Activated effector memory CD4-positive, alpha-beta T cell treated with anti-CD3 and anti-CD28 coated beads, Interleukin-2, amount 50 U/mL, for 16 hours (primary cell): ENCODE data around the gene LRRK1.

Source experiments
- DNase-seq: peaks from one replicate; pipeline ENCODE4 v3.0.0-alpha.2; 2020

The LRRK1 gene

DNA sequence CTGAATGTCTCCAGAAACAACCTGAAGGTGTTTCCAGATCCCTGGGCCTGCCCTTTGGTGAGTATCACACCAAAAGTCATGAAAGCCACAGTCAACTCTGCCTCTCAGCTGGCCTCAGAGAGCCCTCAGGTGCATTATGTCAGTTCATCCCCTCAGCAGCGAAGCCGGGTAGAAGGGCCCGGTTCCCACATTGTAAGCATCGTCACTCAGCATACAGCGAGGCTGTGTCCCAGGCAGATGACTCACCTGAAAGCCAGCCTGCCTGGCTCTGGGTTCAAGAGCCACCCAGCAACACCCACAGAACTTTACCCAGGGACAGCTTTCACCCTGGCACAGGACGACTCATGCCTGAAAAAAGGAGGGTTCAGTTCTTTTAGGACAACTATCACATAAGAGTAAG lies 91.6 kb downstream of the LRRK1 start:
- DNase-seq: no peak

DNA sequence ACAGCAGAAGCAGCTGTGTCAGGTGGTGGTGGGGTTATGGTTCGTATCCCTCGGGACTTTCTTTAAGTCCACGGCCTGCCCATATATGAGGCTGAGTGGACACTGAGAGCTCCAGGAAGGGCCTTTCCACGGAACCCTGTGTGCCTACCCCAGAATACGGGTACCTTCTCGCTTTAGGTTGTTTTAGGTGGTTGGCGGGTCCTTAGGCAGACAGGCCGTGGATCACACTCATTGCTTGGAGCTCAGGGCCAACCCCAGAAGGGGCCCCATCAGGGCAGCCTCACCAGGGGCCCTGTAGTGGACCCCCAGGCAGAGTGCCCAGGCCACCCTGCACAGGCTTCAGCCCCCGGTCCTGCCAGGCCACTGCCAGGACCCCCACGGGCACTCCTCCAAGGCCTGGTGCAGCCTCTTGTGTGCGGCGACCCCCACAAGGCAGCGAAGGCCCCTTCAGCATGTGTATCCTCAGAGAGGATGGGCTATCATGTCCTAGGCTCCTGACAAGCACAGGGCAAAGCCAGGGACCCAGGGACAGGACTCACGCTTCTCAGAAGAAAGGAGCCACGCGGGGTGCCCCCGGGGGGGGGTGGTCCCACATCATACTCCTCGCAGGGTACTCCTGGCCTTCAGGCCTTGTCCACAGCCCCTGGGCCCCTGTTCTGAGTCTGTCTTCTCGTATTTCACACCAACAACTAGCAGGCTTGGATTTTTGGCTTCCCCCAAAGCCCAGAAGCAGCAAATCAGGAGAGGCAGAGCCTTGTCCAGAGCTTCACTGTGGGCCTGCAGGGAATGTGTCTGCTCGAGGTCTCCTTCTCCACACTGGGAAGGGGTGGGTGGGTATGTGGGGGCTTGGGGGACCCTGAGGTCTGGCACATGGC lies 93.4 kb downstream of the LRRK1 start:
- DNase-seq: no peak

DNA sequence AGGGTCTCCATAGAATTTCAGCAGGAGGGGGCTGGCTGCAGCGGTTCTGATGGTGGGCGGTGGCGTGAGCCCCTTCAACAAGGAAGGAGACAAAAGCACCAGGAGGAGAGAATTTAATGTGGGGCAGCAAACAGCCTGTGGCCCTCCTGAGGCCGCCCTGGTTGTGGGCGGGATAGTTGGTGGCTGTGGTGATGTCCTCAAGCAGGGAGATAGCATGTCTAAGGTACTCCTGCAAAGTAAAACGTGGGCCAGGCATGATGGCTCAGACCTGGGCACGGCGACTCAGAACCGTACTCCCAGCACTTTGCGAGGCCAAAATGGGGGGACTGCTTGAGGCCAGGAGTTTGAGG lies 94.0 kb downstream of the LRRK1 start:
- no peak for DNase-seq

DNA sequence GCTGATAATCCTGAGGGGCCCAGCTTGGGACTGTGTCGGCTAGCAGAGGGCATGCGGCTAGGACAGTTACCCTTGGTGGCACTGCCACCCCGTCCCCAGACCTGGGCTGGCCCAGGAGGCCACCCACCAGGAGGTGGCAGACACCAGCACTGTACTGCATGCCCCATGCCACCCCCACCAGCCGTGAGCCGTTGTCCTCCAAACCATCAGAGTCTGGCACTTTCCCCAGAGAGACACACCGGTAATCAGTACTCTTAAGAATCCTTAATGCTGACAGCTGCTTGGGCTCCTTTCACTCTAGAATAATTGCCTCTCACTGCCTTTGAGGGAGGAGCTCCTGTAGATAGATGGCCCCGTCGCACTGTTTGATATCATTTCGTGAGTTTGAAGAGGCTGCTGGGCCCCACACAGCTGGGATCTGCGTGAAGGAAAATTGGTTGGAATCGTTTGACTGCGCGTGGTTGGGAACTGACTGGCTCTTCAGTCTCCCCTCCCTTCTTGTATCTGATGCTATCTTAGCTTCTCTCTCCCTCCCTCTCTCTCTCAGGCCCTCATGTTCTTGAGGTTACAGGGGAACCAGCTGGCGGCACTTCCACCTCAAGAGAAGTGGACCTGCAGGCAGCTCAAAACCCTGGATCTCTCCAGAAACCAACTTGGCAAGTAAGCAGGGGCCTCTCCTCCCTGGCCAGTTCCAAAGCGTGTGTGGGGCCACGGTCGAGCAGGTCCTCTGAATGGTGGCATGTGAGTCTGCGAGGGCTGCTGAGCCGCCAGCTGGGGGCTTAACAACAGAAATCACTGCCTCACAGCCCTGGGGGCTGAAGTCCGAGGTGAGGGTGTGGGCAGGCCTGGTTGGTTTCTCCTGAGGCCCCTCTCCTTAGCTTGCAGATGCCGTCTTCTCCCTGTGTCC lies 94.9 kb downstream of the LRRK1 start:
- DNase-seq: no peak

DNA sequence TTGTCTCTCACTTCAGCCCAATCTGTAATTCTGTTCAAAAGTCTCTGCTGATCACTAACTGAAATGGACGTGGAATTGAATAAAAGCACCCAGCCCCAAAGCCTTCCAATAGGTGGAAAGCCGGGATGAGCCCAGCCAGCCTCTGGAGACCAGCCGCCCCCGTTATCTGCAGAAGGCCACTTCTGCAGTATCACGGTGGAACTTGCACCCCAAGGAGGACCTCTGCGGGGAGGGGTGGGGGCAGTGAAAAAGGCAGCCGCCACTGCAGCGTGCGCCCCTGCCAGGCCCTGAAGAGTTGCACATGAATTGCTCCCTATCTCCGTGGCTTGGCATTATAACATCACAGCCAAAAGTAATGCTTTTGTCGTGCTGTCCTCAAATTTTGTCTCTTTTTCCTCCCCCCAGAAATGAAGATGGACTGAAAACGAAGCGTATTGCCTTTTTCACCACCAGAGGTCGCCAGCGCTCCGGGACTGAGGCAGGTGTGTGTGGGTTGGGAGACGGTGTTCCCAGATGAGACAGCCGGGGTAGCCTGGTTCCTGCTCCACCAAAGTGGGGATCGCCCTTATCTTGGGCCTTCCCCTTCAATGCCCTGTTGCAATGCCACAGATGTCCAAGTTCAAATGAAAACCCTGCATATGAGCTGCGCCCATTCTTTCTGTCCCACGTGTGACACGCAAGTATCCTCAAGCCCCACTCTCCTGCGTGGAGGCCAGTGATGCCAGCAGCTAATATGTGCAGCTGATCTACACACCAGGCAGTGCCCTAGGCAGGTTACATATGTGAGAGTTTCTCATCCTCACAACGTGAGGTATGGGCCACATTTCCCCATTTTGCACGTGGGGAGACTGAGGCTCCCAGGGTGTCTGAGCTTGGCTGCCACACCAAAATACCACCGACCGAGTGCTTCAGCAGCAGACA lies 96.0 kb downstream of the LRRK1 start:
- peak; percentile 89 for DNase-seq

DNA sequence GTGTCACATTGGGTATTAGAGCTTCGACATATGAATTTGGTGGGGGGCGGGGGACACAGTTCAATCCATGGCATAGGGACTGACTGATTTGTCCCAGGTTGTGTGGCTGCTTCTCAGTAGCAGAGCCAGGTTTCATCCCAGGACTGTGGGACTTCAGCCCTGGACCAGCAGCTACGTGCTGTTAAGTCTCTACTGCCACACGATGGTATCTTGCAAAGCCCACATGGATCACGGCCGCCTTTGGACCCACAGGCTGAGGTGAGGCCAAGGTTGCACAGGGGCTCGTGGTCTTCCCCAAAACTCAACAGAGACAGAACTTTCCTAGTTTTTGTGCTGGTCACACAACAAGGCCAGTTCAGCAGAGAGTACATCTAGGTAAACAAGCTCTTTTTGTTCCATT lies 97.4 kb downstream of the LRRK1 start:
- DNase-seq: no peak

DNA sequence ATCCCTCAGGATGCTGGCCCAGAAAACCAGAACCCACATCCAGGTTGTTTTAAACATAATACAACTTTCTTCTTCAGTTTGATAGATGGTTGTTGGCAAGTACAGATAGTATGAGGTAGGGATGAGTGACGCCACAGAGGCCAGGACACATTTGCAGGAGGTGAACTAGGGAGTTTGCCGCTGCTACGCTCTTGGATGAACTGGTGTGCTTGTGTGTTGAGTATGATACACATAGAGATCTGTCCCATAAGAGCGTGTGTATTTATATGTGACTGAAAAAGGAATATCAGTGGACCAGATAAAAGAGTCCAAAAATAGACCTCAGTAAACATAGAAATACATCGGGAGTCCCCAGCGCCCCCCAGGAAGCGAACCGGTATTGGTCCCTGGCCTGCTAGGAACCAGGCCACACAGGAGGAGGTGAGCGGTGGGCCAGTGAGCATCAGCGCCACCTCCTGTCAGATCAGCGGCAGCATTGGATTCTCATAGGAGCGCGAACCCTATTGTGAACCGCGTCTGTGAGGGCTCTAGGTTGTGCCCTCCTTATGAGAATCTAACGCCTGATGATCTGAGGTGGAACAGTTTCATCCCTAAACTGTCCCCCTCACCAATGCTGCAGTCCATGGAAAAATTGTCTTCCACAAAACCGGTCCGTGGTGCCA lies 98.1 kb downstream of the LRRK1 start:
- no peak for DNase-seq

DNA sequence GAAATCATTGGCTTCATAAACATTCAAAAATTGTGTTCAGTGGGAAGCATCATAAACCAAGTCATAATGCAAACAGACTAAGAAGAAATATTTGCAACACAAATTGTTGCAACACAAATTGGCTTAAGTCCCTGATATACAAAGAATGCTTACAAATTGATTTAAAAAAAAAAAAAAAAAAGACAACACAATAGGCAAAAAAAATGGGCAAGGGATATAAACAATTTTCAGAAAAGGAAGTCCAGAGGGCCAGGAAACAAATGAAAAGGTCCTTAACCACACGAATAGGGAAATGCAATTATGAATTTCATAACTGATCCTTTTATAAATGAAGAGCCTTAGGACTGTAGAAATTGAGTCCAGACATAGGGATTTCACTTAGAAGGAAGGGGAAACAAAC lies 98.9 kb downstream of the LRRK1 start:
- DNase-seq: no peak

DNA sequence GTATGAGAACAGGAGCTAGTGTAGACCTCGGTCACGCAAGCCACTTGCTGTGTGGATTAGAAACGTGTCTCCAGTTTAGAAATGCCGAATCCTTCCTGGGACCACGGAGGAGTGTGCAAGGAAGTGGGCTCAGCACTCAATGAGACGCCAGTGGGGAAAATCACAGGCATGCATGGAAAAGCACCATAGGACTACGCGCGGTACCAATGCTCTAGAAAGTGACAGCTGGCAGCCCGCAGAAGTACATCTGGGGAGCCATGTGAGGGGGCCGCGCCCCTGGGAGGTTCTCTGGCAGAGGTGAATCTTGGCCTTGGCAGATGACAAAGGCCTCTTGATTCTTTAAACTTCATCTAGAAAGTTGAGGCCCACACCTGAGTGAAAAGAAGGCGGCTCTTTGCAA lies 99.3 kb downstream of the LRRK1 start:
- DNase-seq: no peak

DNA sequence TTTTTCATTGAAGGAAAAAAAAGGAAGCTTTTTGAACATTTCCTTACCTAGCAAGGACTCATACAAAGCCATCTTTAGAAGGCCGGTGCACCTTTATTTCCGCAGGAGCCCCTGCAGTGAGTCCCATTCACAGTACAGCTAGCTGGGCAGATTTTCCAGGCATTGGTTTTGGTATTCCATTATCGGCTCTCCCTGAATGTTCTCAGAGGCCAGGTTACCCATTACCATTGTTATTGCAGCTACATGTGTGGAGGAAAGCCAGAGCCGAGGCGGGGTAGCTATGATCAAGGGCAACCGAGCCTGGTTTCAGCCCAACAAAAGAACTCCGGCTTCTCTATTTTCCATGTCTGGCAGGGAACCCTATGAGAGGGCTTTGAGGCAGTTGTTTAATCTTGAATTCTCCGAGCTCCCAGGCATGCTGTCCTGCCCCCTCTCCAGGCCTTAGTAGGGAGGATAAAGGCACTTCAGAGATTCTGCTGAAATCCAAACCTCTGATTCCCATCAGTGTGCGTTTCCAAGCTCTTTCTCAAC lies 100.3 kb downstream of the LRRK1 start:
- no peak for DNase-seq

DNA sequence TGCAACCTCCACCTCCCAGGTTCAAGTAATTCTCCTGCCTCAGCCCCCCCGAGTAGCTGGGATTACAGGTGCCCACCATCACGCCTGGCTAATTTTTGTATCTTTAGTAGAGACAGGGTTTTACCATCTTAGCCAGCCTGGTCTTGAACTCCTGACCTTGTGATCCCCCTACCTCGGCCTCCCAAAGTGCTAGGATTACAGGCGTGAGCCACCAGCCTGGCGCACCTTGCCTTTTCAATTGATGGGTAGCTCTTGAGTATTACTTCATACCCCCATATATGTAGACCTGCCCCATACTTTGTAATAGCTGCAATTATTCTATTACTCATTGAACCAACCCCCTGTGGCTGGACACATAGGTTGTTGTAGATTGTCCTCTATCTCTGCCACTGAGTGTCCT lies 101.3 kb downstream of the LRRK1 start:
- DNase-seq: no peak

DNA sequence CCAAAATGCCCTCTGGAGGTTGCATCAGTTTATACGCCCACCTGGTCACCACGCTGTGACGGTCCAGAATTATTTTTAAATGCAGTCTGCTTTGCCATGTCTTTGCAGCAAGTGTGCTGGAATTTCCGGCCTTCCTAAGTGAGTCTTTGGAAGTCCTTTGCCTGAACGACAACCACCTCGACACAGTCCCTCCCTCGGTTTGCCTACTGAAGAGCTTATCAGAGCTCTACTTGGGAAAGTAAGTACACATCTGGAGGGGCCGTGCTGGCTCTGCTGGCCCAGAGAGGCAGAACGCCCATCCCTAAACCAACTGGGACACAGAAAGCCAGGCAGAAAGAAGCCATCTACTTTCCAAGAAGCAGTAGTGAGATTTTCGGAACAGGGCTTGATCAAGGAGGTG lies 101.8 kb downstream of the LRRK1 start:
- DNase-seq: no peak

DNA sequence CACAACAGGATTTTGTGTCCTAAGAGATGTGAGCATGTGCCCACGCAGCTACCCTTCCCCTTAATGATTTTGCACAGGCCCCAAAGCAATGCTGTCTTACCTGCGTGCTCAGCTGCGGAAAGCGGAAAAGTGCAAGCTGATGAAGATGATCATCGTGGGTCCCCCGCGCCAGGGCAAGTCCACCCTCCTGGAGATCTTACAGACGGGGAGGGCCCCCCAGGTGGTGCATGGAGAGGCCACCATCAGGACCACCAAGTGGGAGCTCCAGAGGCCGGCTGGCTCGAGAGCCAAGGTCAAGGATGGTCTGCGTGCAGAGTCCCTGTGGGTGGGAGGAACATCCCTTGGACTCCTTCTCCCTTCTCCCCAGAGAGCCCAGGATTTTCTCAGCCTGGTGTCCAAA lies 103.1 kb downstream of the LRRK1 start:
- DNase-seq: no peak

DNA sequence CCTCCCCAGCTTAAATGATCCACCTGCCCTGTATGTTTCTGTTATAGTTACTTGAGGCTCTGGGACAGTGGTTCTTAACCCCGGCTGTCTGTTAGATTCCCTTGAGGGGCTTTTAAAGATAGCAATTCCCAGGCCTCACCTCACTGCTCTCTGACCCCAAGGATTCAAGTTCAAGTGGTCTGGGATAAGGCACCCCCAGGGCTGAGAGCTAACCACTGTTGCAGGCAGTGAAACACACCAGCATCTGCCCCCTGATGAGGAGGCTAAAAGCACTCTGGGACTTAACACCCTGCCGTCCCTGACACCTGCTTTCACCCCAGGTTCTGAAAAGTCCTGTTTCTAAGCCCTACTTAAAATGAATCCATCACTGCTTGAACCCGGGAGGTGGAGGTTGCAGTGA lies 103.7 kb downstream of the LRRK1 start:
- no peak for DNase-seq

DNA sequence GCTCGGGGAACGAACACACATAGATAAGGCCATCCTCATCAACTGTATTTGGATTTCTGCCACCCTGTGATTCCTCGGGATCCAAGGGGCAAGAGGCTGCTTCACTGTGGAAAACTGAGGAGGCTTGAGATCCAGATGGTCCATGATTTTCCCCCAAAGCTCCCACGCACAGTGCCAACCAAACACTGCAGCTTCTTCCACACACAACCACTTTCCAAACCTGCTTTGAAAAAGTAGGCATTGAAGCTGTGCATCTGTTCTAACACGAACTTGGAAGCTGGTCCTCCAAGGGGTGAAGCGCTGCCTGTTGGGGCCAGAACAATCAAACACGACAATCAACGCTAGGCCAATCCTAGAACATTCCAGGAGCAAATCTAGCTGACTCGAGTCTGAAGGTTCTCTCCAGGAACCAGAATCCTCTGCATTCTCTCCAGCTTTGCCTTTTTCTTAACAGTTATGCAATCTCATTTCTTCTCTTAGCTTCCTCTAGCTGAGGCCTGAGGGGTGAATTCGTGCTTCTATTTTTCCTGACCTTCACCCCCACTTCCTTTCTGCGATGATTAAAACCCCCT lies 104.4 kb downstream of the LRRK1 start:
- no peak for DNase-seq

DNA sequence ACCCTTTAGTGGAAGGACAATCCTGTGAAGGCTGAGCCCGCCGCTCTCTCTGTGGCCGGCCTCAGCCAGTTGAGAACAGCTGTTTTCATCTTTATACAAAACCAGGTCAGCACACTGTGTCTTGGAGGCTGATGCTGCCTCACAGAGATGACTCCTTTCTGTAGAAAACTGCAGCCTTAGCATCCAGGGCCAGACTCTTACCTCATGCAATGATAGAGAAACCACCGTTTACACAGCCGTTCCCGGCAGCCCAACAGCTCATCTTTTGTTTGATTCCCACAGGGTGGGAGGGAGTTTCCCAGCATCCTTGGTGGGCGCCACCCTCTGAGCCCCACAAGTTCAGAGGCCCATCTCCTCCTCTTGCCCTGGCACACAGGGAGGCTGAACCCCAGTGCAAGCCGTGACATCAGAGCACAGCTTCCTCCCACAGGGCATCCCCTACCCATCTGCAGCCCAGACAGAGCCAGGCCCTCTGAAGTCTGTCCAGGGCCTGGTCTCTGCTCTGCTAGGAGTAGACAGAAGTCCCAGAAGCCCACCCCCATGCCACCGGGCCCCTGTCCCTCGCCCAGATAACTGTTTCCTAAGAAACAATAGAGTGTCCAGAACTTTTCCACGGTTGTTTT lies 105.0 kb downstream of the LRRK1 start:
- DNase-seq: no peak

DNA sequence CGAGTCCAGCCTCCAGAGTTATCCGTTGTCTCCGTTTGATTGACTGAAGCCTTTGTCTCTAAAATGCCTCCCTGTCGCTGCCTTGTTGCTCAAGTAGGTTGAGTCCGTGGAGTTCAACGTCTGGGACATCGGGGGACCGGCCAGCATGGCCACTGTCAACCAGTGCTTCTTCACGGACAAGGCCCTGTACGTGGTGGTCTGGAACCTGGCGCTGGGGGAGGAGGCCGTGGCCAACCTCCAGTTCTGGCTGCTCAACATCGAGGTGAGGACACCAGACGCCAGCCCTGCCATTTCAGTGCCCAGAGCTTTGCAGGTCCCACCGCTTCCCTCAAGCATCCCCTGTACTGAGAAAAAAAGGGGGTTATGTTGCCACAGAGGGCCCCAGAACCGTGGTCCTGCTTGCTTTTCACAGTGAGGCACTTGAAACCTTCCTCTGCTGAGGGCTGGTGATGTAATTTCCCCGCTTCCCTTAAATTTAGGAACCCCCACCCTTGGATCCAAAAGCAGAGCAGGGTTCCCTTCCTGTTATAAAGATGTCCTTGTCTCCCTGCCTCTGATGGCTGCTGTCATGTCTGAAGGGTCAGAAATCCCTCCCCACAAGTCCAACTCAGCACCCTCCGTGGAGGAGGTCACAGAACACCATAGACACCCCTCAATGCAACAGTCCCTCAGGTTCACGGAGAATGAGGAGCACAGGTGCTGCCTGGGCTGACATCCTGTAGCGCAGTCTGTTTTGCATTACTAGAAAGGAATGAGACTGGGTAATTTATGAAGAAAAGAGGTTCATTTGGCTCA lies 105.7 kb downstream of the LRRK1 start:
- no peak for DNase-seq

DNA sequence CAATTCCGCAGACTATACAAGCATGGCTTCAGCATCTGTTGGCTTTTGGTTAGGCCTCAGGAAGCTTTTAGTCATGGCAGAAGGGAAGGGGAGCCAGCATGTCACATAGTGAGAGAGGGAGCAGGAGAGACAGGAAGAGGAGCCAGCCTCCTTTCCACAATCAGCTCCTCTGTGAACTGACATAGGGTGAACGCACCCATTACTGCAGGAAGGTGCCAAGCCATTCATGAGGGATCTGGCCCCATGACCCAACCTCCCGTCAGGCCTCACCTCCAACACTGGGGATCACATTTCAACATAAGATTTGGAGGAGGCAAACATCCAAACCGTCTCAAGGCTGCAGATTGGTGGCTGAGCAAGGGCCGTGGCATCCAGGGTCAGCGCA lies 106.3 kb downstream of the LRRK1 start:
- no peak for DNase-seq

DNA sequence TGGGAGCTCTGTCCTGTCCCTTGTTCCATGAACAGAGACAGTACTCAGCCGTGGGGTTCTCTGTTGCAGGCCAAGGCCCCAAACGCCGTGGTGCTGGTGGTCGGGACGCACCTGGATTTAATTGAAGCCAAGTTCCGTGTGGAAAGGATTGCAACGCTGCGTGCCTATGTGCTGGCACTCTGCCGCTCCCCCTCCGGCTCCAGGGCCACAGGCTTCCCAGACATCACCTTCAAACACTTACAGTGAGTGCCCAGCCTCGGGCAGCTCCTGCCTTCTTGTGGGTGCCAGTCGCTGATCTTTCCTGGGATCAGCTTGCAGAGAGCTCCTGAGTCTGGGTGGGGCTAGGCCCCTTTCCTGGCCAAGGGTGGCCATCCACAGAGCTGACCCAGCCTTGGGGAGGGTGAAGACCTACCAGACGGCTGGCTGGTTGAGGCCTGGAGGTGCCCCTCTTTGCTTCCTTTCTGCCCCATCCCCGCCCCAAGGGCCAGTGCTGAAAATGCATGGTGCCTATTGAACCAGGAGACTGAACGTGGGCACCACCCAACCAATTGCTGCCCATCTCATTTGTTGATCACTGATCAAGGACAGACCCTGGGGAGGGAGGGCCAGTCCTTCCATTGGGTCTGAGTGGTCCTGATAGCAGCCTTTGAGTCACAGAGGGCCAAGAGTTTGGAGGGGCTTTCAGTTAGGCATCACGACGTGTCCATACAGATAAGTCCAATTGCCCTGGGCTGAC lies 106.9 kb downstream of the LRRK1 start:
- no peak for DNase-seq
